HCEC 1CT (cell line): ENCODE results near the gene LPIN2.
"Not testable (repeated sequence)": the region's sequence is repeated elsewhere in the genome, so short reads cannot be mapped to it uniquely, and the experiment has no call there.

Experiments
- DNase-seq: peaks from one replicate; pipeline ENCODE4 v3.0.0-alpha.2; 2017

LPIN2 gene

DNA sequence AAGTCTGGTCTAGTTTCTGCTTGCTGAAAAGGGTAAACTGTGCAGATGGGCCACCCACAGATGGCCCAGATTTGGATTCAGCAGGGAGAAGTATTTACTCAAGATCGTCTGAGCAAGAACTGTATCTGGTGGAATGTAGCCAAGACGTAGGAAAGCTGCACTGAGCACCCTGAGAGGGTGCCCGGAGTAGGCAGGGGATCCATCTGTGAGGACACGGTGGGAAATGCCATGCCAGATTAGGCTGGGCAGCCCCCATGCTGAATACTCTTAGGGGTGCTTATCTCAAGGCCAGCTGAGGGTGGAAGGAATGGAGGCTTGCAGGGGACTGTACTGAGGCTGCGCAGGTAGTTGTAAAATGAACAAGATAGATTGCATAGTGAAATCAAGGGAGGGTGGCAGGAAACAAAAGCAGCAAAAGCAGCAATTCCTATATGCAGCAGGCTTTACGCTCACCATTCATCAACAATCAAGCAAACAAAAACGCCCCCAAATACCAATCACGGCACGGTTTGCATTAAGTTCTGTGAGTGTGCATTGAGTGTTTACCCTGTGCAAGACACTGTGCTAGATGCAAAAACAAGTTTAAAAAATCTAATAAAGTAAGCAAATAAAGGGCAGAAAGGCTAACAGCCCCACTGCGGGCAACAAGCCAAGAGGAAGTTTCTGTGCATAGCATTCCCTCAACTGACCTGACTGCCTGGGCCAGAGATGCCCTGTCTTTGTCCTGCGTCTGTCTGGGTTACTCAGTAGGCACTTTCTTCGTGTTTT lies 32.2 kb upstream of the LPIN2 start:
- DNase-seq: no peak

DNA sequence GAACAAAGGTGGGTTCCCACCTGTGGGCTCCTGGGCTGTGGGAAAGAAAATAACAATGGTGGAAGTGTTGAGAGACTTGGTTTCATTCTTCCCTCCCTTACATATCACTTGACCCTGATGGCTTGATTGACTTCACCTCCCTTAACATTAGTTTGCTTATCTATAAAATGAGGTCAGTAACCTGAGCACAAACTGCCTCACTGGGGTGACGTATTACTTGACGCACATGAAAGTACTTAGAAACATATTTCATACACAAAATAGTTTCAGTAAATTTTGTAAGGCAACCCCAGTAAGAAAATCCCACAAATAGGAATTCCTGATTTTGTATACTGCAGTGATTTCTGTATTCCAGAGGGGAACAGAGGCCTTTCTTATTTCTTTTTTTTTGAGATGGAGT lies 29.4 kb upstream of the LPIN2 start:
- no peak for DNase-seq

DNA sequence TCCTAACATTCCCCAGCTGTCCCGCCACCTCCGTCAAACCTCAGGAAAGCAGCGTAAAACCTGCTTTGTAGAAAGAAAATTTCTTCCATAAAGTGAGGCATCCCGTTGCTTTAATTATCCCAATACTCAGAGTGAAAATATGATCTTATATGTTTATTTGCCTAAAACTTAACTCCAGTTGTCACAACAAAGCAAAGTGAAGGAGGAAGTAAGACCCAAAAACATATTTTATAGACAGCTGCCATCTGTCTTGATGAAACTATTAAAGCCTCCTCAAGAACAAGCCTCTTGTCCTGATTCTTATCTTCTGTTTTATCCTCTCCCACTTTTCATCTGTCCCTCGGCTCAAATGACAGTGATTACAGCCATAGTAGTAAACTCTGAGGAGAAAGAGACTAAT lies 28.9 kb upstream of the LPIN2 start:
- DNase-seq: no peak

DNA sequence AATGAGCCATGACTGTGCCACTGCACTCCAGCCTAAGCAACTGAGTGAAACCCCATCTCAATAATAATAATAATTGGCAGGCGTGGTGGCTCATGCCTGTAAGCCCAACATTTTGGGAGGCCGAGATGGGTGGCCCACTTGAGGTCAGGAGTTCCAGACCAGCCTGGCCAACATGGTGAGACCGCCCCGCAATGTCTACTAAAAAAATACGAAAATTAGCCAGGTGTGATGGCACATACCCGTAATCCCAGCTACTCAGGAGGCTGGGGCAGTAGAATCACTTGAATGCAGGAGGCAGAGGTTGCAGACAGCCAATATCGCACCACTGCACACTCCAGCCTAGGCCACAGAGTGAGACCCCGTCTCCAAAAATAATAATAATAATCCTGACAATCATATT lies 27.9 kb upstream of the LPIN2 start:
- DNase-seq: no peak

DNA sequence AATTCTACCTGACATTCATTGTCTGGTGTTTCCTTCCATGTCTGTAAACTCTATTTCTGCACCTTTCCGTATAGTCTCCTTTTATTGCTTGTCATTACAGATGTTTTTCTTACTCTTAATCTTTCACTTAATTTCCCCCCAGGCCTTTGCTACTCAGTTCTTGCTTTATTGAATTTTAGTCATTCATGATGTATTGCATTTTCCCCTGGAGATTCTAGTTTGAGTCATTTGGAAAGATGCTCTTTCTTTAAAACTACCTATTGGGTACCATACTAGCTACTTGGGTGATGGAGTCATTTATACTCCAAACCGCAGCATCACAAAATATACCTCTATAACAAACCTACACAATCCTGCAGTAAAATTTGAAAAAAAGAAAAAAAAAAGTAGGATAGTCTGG lies 27.2 kb upstream of the LPIN2 start:
- no peak for DNase-seq

DNA sequence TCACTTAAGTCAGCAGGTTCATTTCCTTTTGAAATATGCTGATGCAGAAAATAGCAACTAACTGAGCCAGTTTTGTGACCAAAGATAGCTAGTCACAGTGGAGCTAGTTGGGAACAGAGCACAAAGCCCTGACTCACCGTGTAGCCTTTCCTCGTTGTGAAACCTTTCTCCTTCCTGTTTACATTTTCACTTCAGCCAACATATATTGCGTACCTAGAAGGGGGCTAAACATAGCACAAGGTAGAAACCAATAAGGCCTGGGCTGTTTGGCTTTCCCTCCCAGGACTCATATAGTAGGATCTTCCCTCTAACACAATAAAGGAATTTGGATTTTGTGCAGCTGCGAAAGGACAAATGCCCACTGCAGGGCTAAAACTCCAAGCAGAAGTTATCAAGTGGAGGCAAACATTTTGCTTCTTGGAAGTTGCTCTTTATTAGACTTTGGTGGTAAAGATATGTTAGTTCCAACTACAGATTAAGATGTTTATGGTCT lies 24.5 kb upstream of the LPIN2 start:
- peak; percentile 83 for DNase-seq

DNA sequence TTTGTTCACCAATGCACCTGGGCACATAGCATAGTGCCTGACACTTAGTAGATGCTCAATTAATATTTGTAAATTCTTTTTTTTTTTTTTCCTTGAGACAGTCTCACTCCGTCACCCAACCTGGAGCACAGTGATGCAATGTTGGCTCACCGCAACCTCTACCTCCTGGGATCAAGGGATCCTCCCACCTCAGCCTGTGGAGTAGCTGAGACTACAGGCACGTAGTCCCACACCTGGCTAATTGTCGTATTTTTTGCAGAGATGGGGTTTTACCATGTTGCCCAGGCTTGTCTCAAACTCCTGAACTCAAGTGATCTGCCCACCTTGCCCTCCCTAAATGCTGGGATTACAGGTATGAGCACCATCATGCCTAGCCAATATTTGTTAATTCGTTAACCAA lies 23.2 kb upstream of the LPIN2 start:
- DNase-seq: no peak

DNA sequence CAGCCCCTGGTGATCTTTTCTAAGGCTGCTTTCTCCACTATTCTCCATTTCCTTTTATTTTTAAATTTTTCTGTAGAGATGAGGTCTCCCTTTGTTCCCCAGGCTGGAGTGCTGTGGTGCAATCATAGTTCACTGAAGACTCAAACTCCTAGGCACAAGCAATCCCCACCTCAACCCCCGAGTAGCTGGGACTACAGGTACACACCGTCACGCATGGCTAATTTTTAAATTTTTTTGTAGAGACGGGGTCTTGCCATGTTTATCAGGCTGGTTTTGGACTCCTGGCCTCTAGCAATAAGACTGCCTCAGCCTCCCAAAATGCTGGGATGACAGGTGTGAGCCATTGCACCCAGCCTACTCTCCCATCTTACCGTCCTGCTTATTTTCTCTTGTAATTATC lies 22.7 kb upstream of the LPIN2 start:
- DNase-seq: no peak

DNA sequence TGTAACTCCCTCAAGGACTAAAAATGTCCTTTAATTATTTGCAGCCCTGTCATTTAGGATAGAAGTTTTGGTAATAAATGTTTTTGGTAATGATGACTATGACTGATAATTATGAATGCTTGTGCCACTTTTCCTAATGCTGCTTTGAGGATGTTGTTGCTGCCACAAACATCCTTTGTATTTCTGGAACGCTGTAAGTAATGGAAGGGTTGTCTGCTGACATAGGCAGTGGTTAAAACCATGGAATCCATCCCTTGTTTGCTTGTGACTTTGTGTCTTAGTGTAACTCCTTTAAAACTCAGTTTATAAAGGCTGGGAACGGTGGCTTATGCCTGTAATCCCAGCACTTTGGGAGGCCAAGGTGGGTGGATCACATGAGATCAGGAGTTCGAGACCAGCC lies 19.8 kb upstream of the LPIN2 start:
- DNase-seq: no peak

DNA sequence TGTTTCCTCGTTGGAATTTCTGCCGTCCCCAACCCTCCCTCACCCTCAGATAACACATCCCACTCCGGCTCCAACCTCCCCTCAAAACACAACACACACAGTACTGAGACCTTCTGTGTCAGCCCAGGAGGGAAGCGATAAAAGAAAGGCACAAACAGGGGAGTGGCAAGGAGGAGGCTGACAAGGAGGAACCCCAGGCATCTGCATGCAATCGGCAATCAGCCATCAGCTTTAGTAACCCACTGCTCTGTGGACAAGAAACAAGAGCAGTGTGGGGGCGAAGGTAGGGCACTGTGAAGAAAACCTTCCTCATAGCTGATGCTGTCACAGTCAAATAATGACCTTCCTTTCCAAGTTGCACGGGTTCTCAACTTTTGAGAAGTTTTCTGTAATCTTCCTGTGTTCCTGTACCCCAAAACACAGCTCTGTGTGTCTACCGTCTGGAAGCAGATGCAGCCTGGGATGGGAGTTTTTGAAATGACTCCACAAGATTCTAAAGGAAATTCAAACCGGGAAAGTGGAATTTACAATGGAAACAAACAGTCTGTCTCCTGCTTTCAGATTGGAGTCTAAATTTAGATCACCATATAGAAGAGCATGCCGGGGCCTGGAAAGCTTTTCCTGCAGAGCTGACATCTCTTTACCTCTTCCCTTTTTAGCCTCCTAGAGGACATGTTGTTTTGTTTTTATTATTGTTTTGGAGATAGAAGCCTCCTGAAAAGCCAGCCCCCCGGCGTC lies 16.4 kb upstream of the LPIN2 start:
- no peak for DNase-seq

DNA sequence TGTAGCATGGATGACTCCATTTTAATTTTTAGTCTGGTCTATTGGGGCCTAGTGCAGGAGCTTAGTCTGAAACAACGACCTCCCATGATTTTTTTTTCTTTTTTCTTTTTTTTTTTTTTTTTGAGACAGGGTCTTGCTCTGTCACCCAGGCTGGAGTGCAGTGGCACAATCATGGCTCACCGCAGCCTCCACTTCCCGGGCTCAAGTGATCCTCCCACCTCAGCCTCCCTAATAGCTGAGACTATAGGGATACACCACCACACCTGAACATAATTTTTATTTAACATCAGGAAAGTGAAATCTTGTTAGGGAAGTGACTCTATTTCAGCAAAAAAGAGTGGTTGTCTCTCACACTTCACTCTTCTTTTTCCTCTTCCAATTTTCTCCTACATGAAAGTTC lies 15.2 kb upstream of the LPIN2 start:
- not testable (repeated sequence) for DNase-seq

DNA sequence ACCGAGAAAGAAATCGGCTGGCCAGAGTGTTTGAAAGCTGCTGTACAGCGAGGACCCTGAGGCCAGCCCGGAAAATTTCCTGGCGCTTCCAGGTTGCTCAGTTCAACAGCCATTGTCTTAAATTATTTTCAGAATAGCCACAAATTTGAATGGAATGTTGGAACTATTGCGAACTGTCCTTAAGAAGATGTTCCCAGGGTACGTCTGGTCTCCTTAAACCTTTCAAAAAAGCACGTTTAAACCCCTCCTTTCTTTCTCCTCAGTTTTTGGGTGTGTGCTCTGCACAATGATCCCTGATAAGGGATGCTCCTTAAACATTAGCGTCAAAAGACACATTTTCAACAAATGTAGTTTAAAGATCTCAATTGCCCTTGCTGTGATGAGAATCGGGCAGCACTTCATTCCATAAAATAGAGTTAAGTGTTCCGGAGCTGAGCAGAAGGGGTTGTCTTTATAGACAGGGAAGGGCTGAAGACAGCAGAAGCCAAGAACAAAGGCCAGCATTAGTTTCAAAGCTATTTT lies 14.5 kb upstream of the LPIN2 start:
- no peak for DNase-seq

DNA sequence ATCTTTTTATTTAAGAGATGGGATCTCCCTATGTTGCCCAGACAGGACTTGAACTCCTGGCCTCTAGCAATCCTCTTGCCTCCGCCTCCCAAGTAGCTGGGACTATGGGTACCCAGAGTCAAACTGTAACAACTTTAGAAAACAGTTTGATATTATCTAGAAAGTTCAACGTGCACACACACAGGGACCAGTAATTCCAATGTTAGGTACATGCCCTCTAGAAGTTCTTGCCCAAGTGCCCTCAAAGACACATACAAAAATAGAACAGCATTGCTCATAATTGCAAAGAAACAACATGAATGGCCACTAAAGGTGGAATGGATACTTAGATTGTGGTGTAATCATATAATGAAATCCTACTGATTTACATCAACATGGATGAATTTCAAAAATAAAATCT lies 12.6 kb upstream of the LPIN2 start:
- DNase-seq: no peak

DNA sequence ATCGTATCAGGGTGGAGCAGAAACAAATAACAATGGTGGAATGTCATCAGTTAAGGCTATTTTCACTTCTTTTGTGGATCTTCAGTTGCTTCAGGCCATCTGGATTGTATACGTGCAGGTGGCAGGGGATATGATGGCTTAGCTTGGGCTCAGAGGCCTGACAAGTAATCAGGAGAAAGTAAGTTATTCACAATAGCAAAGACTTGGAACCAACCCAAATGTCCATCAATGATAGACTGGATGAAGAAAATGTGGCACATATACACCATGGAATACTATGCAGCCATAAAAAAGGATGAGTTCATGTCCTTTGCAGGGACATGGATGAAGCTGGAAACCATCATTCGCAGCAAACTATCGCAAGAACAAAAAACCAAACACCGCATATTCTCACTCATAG lies 10.7 kb upstream of the LPIN2 start:
- DNase-seq: not testable (repeated sequence)

DNA sequence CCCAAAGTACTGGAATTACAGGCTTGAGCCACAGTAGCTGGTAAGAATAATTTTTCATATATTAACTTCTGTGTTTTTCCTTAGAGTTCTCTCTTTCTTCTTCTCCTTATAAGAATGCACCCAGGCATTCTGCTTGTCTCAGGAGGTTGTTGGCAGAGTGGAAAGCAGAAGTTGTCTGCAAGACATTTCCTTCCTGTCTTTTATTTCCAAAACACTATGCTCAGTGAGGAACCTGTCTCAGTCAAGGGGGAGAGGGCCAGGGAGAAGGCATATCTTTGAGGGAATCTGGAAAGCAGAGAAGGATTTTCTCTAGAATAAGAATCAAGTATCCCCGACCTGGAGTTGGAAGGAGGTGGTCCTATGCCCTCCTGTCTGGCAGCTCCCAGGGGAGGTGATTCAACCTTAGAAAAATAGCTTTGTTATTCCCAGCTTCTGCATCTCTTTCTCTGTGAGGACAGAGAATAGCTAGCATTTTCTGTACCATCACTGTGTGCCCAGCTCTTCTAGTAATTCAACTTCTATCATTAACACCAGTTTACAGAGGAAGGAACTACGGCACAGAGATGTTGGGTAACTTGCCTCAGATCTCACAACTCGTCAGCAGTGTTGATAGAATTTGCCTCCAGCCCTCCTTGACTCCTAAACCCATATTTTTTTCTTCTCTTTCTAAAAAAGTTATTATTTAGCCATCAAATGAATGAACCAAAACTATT lies 3.8 kb upstream of the LPIN2 start:
- DNase-seq: no peak

DNA sequence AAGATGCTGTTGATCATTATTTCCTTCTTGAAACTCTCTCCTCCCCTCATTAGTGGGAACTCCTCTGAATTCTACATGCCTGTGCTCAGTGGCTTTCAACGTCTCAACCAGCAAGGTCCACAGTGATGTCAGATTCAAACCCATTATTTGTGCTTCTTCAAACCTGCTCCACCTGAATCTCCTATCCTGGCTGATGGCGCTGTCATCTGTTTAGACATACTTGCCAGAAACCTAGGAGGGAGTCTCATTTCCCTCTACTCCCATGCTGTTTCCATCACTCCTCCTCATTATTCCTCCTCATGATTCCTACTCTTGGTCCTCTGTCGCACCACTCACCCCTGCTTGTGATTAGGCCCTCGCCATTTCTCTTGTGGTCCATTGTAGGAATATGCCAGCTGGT lies 2.9 kb upstream of the LPIN2 start:
- no peak for DNase-seq

DNA sequence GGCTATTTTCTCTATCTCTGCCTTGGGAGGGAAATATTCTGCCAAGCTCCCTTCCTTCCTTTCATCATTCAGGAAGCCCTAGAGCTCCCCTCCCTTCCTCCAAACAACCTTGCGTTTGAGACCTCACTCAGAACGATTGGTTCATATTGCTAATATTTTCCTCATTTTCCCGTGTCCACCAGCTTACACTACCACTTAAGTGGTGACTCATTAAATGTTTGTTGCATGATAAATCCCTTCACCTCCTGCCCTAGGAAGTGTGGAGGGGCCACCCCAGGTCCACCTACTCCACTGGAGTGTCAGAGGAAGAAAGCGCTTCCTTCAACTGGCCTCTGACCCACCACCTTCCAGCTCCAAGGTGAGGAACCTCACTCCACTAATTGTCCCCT lies 2.3 kb upstream of the LPIN2 start:
- peak; percentile 93 for DNase-seq

DNA sequence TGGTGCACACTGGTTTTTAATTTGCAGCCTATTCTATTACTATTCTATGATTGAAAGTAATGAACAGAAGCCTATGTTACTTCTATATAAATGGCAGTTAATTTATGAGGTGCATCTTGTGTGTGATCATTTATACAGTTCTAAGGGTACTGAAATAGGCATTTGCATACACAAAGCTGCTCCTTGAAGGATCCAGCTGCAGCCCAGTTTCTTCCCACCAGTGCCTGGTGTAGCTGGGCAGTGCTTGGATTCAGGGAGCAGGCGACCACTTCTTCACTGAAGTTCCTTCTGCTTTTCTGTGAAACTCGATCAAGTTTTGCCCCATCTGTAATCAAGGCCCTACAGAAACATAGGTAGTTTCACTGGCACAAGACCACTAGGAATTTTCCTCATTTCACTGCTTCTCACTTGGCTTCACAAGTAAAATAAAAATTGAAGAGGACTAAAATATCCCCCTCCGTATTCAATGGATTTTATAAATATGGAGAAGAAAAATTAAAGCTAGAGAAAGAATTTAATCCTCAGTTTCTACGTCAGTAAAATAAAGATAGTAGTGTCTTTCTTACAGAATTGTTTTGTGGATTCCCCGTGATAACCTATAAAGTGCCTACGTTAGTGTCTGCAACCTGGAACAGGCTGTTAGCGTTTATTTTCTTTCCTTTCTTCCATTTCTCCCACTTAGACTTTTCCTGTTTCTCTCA lies 1.7 kb upstream of the LPIN2 start:
- DNase-seq: no peak

DNA sequence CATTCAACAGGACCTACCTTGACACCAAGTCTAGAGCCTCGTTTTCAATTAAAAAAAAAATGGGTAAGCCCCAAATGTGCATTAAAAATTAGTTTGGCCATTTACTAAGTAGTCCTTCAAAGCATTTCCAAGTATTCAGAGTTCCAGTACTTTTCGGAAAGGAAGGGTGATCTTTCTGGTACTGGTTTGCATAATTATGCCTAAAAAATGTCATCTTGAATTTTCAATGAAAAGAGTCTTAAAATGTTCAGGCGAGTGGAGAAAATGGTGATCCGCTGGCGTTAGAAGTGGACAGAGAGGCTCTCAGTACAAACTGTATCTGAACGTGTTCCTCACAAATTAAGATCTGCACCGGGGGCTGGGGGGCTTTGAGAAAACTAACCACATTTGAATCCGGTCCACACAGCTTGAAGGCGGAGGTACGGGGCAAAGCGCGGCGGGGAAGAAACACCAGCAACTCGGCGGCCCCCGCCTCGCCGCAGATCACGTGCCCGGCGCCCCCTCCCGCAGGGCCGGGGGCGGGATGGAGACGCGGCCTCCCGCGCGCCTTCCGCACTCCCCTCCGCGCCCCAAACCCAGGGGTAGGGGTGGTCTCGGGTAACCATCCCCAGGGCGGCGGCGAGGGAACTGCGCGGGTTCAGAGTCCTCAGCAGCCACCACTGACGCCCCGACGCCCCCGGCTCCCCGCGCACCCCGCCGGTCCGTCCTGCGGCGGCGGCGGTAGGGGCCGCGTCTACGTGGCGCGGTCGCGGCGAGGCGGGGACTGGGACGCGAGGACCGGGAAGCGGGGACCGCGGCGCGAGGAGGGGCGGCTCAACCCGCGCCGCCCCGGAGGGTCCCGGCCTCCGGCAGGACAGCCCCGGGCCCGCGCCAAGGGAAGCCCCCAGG lies 564 bp downstream of the LPIN2 start:
- no peak for DNase-seq

DNA sequence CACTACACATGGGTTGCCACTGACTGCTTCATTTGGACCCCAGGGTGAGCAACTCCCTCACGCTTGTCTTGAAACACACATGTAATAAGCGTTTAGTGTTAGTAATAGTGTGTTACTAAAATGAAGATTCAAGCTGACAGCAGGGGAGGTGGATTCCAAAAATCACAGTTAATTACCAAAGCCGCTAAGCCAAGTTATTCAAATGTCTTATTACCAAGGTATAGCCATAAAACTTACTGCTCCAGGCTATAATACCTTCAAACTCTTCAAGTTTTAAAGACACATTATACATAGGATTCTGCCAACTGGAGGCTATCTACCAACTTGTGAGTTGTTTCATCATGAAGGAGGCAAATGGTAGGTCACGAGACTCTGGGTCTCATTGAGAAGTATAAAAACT lies 2.9 kb downstream of the LPIN2 start:
- no peak for DNase-seq

DNA sequence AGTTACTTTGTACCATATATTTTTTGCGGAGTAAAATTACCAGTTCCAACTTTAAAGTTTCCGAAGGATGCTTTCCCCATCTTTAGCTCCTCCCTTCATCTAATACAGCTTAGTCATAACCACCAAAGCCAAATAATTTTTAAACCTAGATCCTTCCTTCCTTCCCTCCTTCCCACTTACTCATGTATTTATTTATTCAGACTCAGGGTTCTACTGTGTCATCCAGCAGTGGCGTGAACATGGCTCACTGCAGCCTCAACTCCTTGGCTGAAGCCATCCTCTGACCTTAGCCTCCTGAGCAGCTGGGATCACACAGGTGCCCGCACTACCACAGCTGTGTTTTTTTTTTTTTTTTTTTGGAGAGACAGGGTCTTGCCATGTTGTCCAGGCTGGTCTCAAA lies 4.4 kb downstream of the LPIN2 start:
- peak; percentile 95 for DNase-seq

DNA sequence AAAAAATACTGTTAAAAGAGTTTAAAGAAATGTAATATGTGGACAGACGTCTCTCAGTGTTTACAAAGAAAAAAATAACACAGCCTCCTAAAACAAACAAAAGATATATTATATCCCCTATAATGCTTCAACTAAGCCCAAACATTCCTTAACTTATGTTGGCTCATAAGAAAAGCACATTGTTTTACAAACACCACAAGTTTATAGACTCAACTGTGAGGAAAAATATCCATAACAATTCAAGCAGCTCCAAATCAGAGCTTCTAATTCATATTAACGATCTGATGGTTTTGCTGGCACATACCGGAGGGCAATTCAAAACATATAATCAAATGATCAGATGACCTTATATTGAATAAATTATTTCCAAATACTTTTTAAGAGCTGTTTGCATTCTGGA lies 5.5 kb downstream of the LPIN2 start:
- no peak for DNase-seq
